GM23248 (cell line): ENCODE results near the gene BRD8.

ENCODE experiments used
- EZH2 ChIP-seq: fragments of 200-600 bp; sonication (generic); IDR thresholded peaks from 2 replicates; pipeline ENCODE4 v1.6.1; 2018; ENCODE audit warnings: antibody characterized with exemption, mild to moderate bottlenecking; ENCODE audit not compliant: insufficient read depth, poor library complexity, severe bottlenecking
- EZH2phosphoT487 ChIP-seq: fragments of 200-600 bp; sonication (generic); IDR thresholded peaks from 2 replicates; pipeline ENCODE4 v1.6.1; 2018; ENCODE audit warnings: antibody characterized with exemption, moderate library complexity, mild to moderate bottlenecking, low read depth; ENCODE audit not compliant: insufficient read depth

- no peak for TF ChIP-seq EZH2
- TF ChIP-seq EZH2phosphoT487: no peak
Observed at GRCh38 chr5:138129347-138129746, 49.1 kb downstream of the BRD8 start.
